ENCODE data around the gene FOXL2. TPM values are rescaled to one million over a fixed set of nuclear protein-coding genes. Genes with fewer than 3 reads are reported as not detected.

The FOXL2 gene
- total RNA-seq, 4 donors from 2014 or later, result 0.26 to 23.6 (median 9.8) TPM; not detected in 1

DNA sequence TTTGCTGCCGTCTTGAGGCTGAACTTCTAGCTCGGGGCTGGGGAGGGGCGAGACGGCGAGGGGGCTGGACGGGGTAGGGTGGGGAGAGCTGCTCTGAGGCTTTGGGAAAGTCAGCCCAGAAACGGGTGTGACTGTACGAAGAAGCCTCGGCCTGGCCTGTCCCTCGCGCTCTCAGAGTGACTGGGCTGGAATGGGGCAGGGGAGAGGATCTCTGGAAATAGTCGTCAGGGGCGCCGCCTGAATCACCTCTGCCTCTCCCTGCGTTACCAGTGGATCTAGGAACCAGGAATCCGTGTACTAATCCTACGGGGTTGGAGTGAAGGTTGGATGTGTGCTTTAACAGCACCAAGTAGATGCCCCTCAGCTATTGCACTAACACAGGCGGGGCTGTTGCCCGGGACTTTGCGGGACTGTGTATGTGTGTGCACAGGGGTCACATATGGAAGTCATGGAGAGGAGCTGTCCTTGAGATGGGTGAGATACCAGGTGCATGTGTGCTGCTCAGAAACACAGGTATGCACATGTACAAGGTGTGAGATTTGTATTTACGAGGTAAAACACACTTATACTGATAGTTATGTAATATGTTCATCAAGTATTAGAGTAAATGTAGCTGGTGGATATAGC lies 671 bp upstream of the FOXL2 start:
- H3K4me1 ChIP-seq, result peaks cover 0 to 18% of the 10 kb centered on the region in 2 donors

GRCh38 chr3:138945709-138946662 lies 951 bp downstream of the FOXL2 start:
- intact Hi-C loops (cut with DNase I; ENCODE audit: low total_unique reads), result loop anchor here (10.0 kb wide), 1 partner anchor 379 kb away; no protein-coding TSS in a partner anchor
- no peak for DNase-seq
- H3K27ac ChIP-seq, result peak overlapping the region; percentile 90 to 91
- peaks cover 0 to 18% of the 10 kb centered on the region in 2 donors for H3K4me1 ChIP-seq
- H3K4me3 ChIP-seq, result peak overlapping the region; percentile 44 to 75
- peaks cover 0 to 20% of the 10 kb centered on the region in 2 donors for H3K27me3 ChIP-seq
- no peaks in the 10 kb centered on the region for H3K9me3 ChIP-seq
- TF ChIP-seq POLR2A (IDR thresholded peaks at IDR 0.05) (peak in 1 of 2 donors; percentile 3), CTCF (IDR thresholded peaks at IDR 0.05) (no peak)
- no peaks in the 10 kb centered on the region for H3K36me3 ChIP-seq

More for the DNA sequence above, 671 bp upstream of the FOXL2 start:
- no peak for DNase-seq
- Histone ChIP-seq H3K4me3 (peak overlapping the region; percentile 44 to 75), H3K27ac (peak overlapping the region; percentile 90 to 91), H3K36me3 (no peaks in the 10 kb centered on the region), H3K27me3 (peaks cover 0 to 20% of the 10 kb centered on the region in 2 donors), H3K9me3 (no peaks in the 10 kb centered on the region)
- no peak for TF ChIP-seq CTCF (IDR thresholded peaks at IDR 0.05)
- no peak for TF ChIP-seq POLR2A (IDR thresholded peaks at IDR 0.05)
- intact Hi-C loops (cut with DNase I; ENCODE audit: low total_unique reads), result loop anchor here (10.0 kb wide), 1 partner anchor 377 kb away; no protein-coding TSS in a partner anchor

DNA sequence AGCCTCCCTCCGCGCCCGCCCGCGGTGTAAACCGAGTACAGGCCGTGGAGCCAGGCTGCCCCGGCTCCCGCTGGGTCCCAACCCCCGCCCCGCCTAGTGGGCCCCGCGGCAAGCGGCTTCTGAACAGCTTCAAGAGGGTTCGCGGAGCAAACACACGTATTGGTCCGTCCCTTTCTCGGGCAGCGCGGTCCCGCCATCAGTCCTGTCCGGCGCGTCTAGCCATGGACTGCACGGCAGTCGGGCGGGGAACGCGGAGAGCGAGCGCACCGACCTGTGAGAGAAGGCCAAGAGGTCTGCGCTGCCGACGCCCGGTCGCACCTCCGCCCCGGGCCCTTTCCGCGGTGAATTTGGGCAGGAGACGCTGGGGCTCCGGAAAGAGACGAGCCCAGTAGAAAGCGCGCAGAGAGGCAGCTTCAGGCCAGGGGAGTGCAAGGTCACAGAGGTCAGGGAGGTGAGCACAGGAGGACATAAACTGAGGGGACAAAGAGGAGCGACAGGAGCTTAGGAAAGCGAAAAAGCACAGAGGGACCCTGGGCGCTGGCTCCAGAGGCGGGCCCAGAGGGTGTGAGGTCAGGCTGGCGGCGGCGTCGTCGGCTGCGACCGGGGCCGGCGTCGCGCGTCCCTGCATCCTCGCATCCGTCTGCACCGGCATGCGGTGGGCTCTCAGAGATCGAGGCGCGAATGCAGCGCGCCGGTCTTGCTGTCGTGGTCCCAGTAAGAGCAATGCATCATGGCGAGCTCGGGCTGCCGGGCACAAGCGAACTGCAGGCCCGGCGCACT lies 1.8 kb downstream of the FOXL2 start:
- Histone ChIP-seq H3K27me3 (peaks cover 0 to 20% of the 10 kb centered on the region in 2 donors), H3K4me3 (peak overlapping the region; percentile 44 to 75), H3K36me3 (no peaks in the 10 kb centered on the region), H3K9me3 (no peaks in the 10 kb centered on the region), H3K4me1 (peaks cover 0 to 14% of the 10 kb centered on the region in 2 donors), H3K27ac (peak overlapping the region in 1 of 2 donors; percentile 12)
- DNase-seq, result no peak
- intact Hi-C loops (cut with DNase I; ENCODE audit: low total_unique reads), result loop anchor here (10.0 kb wide), 1 partner anchor 380 kb away; no protein-coding TSS in a partner anchor
- TF ChIP-seq CTCF (IDR thresholded peaks at IDR 0.05) (no peak), POLR2A (IDR thresholded peaks at IDR 0.05) (no peak)

- peaks cover 0 to 25% of the 10 kb centered on the region in 2 donors for H3K27me3 ChIP-seq
- no peak for DNase-seq
- TF ChIP-seq CTCF (IDR thresholded peaks at IDR 0.05), result no peak
- TF ChIP-seq POLR2A (IDR thresholded peaks at IDR 0.05), result no peak
- H3K4me3 ChIP-seq, result peak overlapping the region; percentile 44 to 75
- intact Hi-C loops (cut with DNase I; ENCODE audit: low total_unique reads), result loop anchor here (10.0 kb wide), 1 partner anchor 380 kb away; no protein-coding TSS in a partner anchor
- no peak overlapping the region for H3K27ac ChIP-seq
- no peaks in the 10 kb centered on the region for H3K9me3 ChIP-seq
- peaks cover 0 to 10% of the 10 kb centered on the region in 2 donors for H3K4me1 ChIP-seq
- H3K36me3 ChIP-seq, result no peaks in the 10 kb centered on the region
Observed at GRCh38 chr3:138944654-138944928, 2.3 kb downstream of the FOXL2 start.
